Thyroid gland (tissue), 4 donors: ENCODE measurements around the gene ST8SIA5. TPM values are rescaled to one million over a fixed set of nuclear protein-coding genes. Genes with fewer than 3 reads are reported as not detected.
A peak's percentile ranks its signal among the peaks of the same experiment; 100 is the strongest.
"Not testable (repeated sequence)": the region's sequence is repeated elsewhere in the genome, so short reads cannot be mapped to it uniquely, and the experiment has no call there.

Experiments used
- DNase-seq, 2 donors: peaks; one replicate each; pipeline ENCODE4 v3.0.0-alpha.2; 2019
- H3K27ac ChIP-seq, 3 donors: fragments of 200-600 bp; sonication (generic); 1 replicate in 2 of 3; 2 replicates in 1 of 3; pipeline ENCODE4 v1.5.1; 2016 to 2019; ENCODE audit warnings: mild to moderate bottlenecking in 1 of 3, moderate library complexity in 1 of 3
- H3K27me3 ChIP-seq: fragments of 200-600 bp; sonication (generic); one replicate; pipeline ENCODE4 v1.5.1; 2019
- H3K36me3 ChIP-seq, 2 donors: fragments of 200-600 bp; sonication (generic); one replicate each; pipeline ENCODE4 v1.5.1; 2016 to 2019
- H3K4me1 ChIP-seq, 2 donors: fragments of 200-600 bp; sonication (generic); one replicate each; pipeline ENCODE4 v1.5.1; 2017 to 2019
- H3K4me3 ChIP-seq, 3 donors: fragments of 200-600 bp; sonication (generic); replicated peaks in 1 of 3; 1 replicate in 2 of 3; 2 replicates in 1 of 3; pipeline ENCODE4 v1.5.1; 2016; ENCODE audit warnings: mild to moderate bottlenecking in 1 of 3
- H3K9me3 ChIP-seq: fragments of 200-600 bp; sonication (generic); one replicate; pipeline ENCODE4 v1.5.1; 2017
- CTCF ChIP-seq, 6 experiments: fragments of 200-600 bp in 3 of 6; fragments of 450-650 bp in 3 of 6; sonication (generic) in 3 of 6; IDR thresholded peaks; one replicate each; pipeline ENCODE4 v1.5.1; 2016 to 2019; ENCODE audit warnings: antibody characterized with exemption in 6 of 6, mild to moderate bottlenecking in 2 of 6, inconsistent platforms in 1 of 6, moderate library complexity in 1 of 6
- POLR2A ChIP-seq, 2 donors: fragments of 450-650 bp; IDR thresholded peaks; one replicate each; pipeline ENCODE4 v1.6.1; 2017; ENCODE audit warnings: antibody characterized with exemption in 2 of 2, mild to moderate bottlenecking in 2 of 2, moderate library complexity in 1 of 2
- WGBS, 2 donors: methylation state at CpG; one replicate each; pipeline ENCODE4 v1.1.5; 2017; 5-methylcytosine and 5-hydroxymethylcytosine counted together
- intact Hi-C: fragments of 100-400 bp; cut with DNase I; formaldehyde crosslinking; loops from one replicate; pipeline ENCODE4 v1.15.1; 2023
- total RNA-seq, 4 donors: library from RNA; depleted of rRNA; stranded (reverse); fragments of >200 nt; gene quantifications; one replicate each; pipeline ENCODE4 v1.2.3, GENCODE V29; 2016

Gene ST8SIA5
- total RNA-seq: 1 to 10 TPM in 1 of 4 donors, under 1 TPM in 2, not detected in 1; 0.04 to 1.2 (median 0.24) TPM

DNA sequence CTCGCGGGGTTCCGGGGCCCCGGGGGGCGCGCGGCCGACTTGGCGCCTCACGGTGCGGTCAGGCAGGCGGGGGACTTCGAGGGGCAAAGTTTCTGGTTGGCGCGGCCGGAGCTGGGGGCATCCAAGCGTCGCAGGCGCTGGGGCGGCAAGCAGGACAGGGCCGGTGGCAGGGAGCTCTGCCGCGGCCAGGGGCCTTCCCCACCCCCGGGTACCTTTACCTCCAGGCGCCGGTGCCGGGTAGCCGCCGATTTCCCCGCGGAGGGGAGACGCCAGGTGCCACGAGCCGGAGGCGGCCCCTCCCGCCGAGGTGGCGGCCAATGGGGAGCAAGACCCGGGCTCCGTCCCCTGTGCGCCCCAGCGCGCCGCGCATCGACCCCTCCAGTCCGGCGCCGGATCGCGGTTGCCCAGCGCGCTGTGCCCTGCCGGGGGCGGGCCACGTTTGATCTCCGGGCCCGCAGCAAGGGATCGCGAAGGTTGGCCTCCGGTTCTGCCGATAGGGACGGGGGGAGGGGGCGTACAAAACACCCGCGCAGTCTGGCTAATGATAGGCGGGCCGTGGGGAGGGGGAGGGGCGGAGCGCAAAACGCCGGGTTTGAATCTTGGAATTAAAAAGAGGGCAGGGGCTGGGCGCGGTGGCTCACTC lies at the start of gene ST8SIA5:
TSS of gene ST8SIA5 (minus strand) at position 495 of the 643 bp plus-strand sequence. CDS start 545 bp downstream, outside the sequence.
- intact Hi-C loops: no loop called here
- 2 to 4% methylated on average over 18 to 28 of the region's 74 CpGs for WGBS, 2 donors
- TF ChIP-seq CTCF (IDR thresholded peaks at IDR 0.05) (no peak), POLR2A (IDR thresholded peaks at IDR 0.05) (no peak)
- DNase-seq: peak in 1 of 2 donors; percentile 12
- Histone ChIP-seq H3K27ac (no peak within 1 kb of the TSS), H3K27me3 (no peaks in the 10 kb centered on the region), H3K4me1 (peaks cover 0 to 23% of the 10 kb centered on the region in 2 donors), H3K9me3 (no peaks in the 10 kb centered on the region), H3K4me3 (peak within 1 kb of the TSS in 1 of 3 donors; percentile 9), H3K36me3 (no peaks in the 10 kb centered on the region)

DNA sequence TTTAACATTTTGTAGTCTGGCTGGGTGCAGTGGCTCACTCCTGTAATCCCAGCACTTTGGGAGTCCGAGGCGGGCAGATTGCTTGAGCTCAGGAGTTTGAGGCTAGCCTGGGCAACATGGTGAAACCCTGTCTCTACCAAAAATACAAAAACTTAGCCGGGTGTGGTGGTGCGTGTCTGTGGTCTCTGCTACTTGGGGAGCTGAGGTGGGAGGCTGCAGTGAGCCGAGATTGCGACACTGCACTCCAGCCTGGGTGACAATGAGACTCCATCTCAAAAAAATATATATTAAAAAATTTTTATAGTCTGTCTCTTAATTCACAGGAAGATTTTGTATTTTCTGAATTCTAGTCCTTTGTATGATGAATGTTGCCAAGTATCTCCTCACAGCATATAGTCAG lies 39.1 kb upstream of the ST8SIA5 start:
- H3K27ac ChIP-seq, H3K4me3 ChIP-seq, H3K9me3 ChIP-seq, intact Hi-C loops, DNase-seq, H3K4me1 ChIP-seq, H3K27me3 ChIP-seq, H3K36me3 ChIP-seq: not testable (repeated sequence)
- WGBS, 2 donors: 95% methylated on average over 6 of the region's 6 CpGs

- no peak for DNase-seq
- intact Hi-C loops: no loop called here
- Histone ChIP-seq H3K4me3 (no peak overlapping the region), H3K9me3 (no peaks in the 10 kb centered on the region), H3K27ac (no peak overlapping the region), H3K27me3 (no peaks in the 10 kb centered on the region), H3K36me3 (no peaks in the 10 kb centered on the region), H3K4me1 (no peaks in the 10 kb centered on the region)
- TF ChIP-seq CTCF (IDR thresholded peaks at IDR 0.05) (no peak), POLR2A (IDR thresholded peaks at IDR 0.05) (no peak)
- WGBS, 2 donors: 67 to 81% methylated on average over 1 of the region's 1 CpG
These were observed 37.8 kb upstream of the ST8SIA5 start for GRCh38 chr18:46794607-46795006.

GRCh38 chr18:46793565-46793964 lies 36.7 kb upstream of the ST8SIA5 start:
- no peak for DNase-seq
- Histone ChIP-seq H3K4me1 (no peaks in the 10 kb centered on the region), H3K36me3 (no peaks in the 10 kb centered on the region), H3K27ac (no peak overlapping the region), H3K27me3 (no peaks in the 10 kb centered on the region), H3K4me3 (no peak overlapping the region), H3K9me3 (no peaks in the 10 kb centered on the region)
- TF ChIP-seq CTCF (IDR thresholded peaks at IDR 0.05): no peak
- no peak for TF ChIP-seq POLR2A (IDR thresholded peaks at IDR 0.05)
- WGBS, 2 donors: 52 to 58% methylated on average over 3 of the region's 3 CpGs
- intact Hi-C loops: no loop called here

- Histone ChIP-seq H3K27ac (no peak overlapping the region), H3K4me3 (no peak overlapping the region), H3K4me1 (no peaks in the 10 kb centered on the region), H3K9me3 (no peaks in the 10 kb centered on the region), H3K27me3 (no peaks in the 10 kb centered on the region), H3K36me3 (no peaks in the 10 kb centered on the region)
- 86 to 94% methylated on average over 4 of the region's 4 CpGs for WGBS, 2 donors
- TF ChIP-seq POLR2A (IDR thresholded peaks at IDR 0.05) (no peak), CTCF (IDR thresholded peaks at IDR 0.05) (no peak)
- no peak for DNase-seq
- intact Hi-C loops: no loop called here
These were observed 32.2 kb upstream of the ST8SIA5 start for GRCh38 chr18:46789088-46789487.
